Liver (tissue), 3 donors: ENCODE results near the gene FIBCD1.

Experiments used
- ATF3 ChIP-seq: IDR thresholded peaks from 2 replicates; pipeline ENCODE4 v1.6.1; 2016; ENCODE audit warnings: antibody characterized with exemption
- CTCF ChIP-seq: fragments of 150-350 bp; IDR thresholded peaks from 2 replicates; pipeline ENCODE4 v1.5.1; 2017; ENCODE audit warnings: improper control_type of control experiment, low read depth, low read length; ENCODE audit not compliant: missing input control
- EGR1 ChIP-seq, 2 donors: IDR thresholded peaks; 2 replicates each; pipeline ENCODE4 v1.6.1; 2016 to 2018; ENCODE audit warnings: antibody characterized with exemption in 2 of 2, low read depth in 2 of 2
- GABPA ChIP-seq, 2 donors: IDR thresholded peaks in 1 of 2; conservative IDR thresholded peaks in 1 of 2; 2 replicates each; pipeline ENCODE4 v1.6.1; 2016; ENCODE audit warnings: antibody characterized with exemption in 2 of 2, mild to moderate bottlenecking in 1 of 2, moderate library complexity in 1 of 2
- MAX ChIP-seq: IDR thresholded peaks from 2 replicates; pipeline ENCODE4 v1.6.1; 2016; ENCODE audit warnings: antibody characterized with exemption
- RAD21 ChIP-seq, 2 donors: IDR thresholded peaks; 2 replicates each; pipeline ENCODE4 v1.6.1; 2016; ENCODE audit warnings: antibody characterized with exemption in 2 of 2, mild to moderate bottlenecking in 2 of 2
- REST ChIP-seq: IDR thresholded peaks from 2 replicates; pipeline ENCODE4 v1.6.1; 2016; ENCODE audit warnings: antibody characterized with exemption, mild to moderate bottlenecking
- TAF1 ChIP-seq: conservative IDR thresholded peaks from 2 replicates; pipeline ENCODE4 v1.6.1; 2016; ENCODE audit warnings: antibody characterized with exemption, mild to moderate bottlenecking
- YY1 ChIP-seq: IDR thresholded peaks from 2 replicates; pipeline ENCODE4 v1.6.1; 2016; ENCODE audit warnings: antibody characterized with exemption, mild to moderate bottlenecking
- ZBTB33 ChIP-seq: IDR thresholded peaks from 2 replicates; pipeline ENCODE4 v1.6.1; 2016; ENCODE audit warnings: antibody characterized with exemption
- donor health status: healthy.
- donor health status: healthy.

- TF ChIP-seq CTCF (no peak), ATF3 (no peak), ZBTB33 (no peak), MAX (no peak), EGR1 (IDR thresholded peaks at IDR 0.05; ENCODE audit: low read depth in 2 of 2) (no peak), REST (no peak), YY1 (no peak), GABPA (IDR thresholded peaks at IDR 0.05 in 1 of 2, conservative IDR thresholded peaks at IDR 0.05 in 1 of 2) (no peak), RAD21 (IDR thresholded peaks at IDR 0.05) (no peak), TAF1 (no peak)
Measured at GRCh38 chr9:130971294-130971849, 32.3 kb upstream of the FIBCD1 start.
